ENCODE results near the gene PNPLA1.

PNPLA1 gene

GRCh38 chr6:36229223-36229622, 40.6 kb upstream of the PNPLA1 start:
- Histone ChIP-seq H3K27ac (no peak overlapping the region), H3K36me3 (ENCODE audit: insufficient read depth) (no peaks in the 10 kb centered on the region), H2AFZ (ENCODE audit: low read depth) (no peak overlapping the region), H3K4me3 (IDR thresholded peaks at IDR 0.05; ENCODE audit: insufficient read depth, low read depth, low read length) (no peak overlapping the region), H3K9ac (no peak overlapping the region), H3K27me3 (ENCODE audit: insufficient read depth, low read depth) (no peaks in the 10 kb centered on the region), H3K79me2 (ENCODE audit: insufficient read depth, low read depth) (no peaks in the 10 kb centered on the region), H4K20me1 (ENCODE audit: insufficient read depth) (no peaks in the 10 kb centered on the region), H3K4me2 (no peak overlapping the region), H3K4me1 (ENCODE audit: low read depth, poor library complexity, severe bottlenecking) (peaks cover 6% of the 10 kb centered on the region)
- no peak for TF ChIP-seq CTCF (conservative IDR thresholded peaks at IDR 0.05; ENCODE audit: low read depth, low read length)

GRCh38 chr6:36230371-36230770, 39.5 kb upstream of the PNPLA1 start:
- no peaks in the 10 kb centered on the region for H3K27me3 ChIP-seq (ENCODE audit: insufficient read depth, low read depth)
- peaks cover 6% of the 10 kb centered on the region for H3K4me1 ChIP-seq (ENCODE audit: low read depth, poor library complexity, severe bottlenecking)
- H3K36me3 ChIP-seq (ENCODE audit: insufficient read depth): no peaks in the 10 kb centered on the region
- H4K20me1 ChIP-seq (ENCODE audit: insufficient read depth): no peaks in the 10 kb centered on the region
- no peak overlapping the region for H3K4me2 ChIP-seq
- no peak overlapping the region for H3K9ac ChIP-seq
- H3K27ac ChIP-seq: no peak overlapping the region
- no peak overlapping the region for H3K4me3 ChIP-seq (IDR thresholded peaks at IDR 0.05; ENCODE audit: insufficient read depth, low read depth, low read length)
- H3K79me2 ChIP-seq (ENCODE audit: insufficient read depth, low read depth): no peaks in the 10 kb centered on the region
- H2AFZ ChIP-seq (ENCODE audit: low read depth): no peak overlapping the region
- TF ChIP-seq CTCF (conservative IDR thresholded peaks at IDR 0.05; ENCODE audit: low read depth, low read length): no peak

DNA sequence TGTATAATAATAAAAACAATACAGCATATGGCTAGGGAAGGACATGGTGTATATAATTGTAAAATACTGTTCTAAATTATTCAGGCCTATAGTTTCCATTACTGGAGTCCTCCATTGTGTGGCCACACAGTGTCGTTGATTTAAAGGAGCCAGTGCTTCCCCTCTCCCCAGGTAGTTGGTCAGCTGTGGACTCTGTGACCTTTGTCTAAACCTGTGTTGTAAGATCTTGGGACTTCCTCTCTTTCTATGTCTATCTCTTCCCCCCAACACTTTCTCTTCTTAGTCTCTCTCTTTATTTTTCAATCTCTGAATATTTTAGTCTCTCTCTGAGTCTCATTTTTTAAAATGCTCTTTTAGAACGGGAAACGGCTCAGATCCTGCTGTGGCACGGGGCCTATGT, 37.7 kb upstream of the PNPLA1 start:
- H3K27ac ChIP-seq: no peak overlapping the region
- H2AFZ ChIP-seq (ENCODE audit: low read depth): no peak overlapping the region
- H3K9ac ChIP-seq: no peak overlapping the region
- H3K4me1 ChIP-seq (ENCODE audit: low read depth, poor library complexity, severe bottlenecking): peaks cover 6% of the 10 kb centered on the region
- no peaks in the 10 kb centered on the region for H3K36me3 ChIP-seq (ENCODE audit: insufficient read depth)
- no peaks in the 10 kb centered on the region for H3K27me3 ChIP-seq (ENCODE audit: insufficient read depth, low read depth)
- no peak overlapping the region for H3K4me2 ChIP-seq
- no peaks in the 10 kb centered on the region for H4K20me1 ChIP-seq (ENCODE audit: insufficient read depth)
- no peak for TF ChIP-seq CTCF (conservative IDR thresholded peaks at IDR 0.05; ENCODE audit: low read depth, low read length)
- no peak overlapping the region for H3K4me3 ChIP-seq (IDR thresholded peaks at IDR 0.05; ENCODE audit: insufficient read depth, low read depth, low read length)
- no peaks in the 10 kb centered on the region for H3K79me2 ChIP-seq (ENCODE audit: insufficient read depth, low read depth)

- Histone ChIP-seq H3K79me2 (ENCODE audit: insufficient read depth, low read depth) (no peaks in the 10 kb centered on the region), H4K20me1 (ENCODE audit: insufficient read depth) (no peaks in the 10 kb centered on the region), H3K4me2 (no peak overlapping the region), H3K36me3 (ENCODE audit: insufficient read depth) (no peaks in the 10 kb centered on the region), H3K27me3 (ENCODE audit: insufficient read depth, low read depth) (no peaks in the 10 kb centered on the region), H3K27ac (no peak overlapping the region), H3K4me3 (IDR thresholded peaks at IDR 0.05; ENCODE audit: insufficient read depth, low read depth, low read length) (no peak overlapping the region), H2AFZ (ENCODE audit: low read depth) (no peak overlapping the region), H3K9ac (no peak overlapping the region), H3K4me1 (ENCODE audit: low read depth, poor library complexity, severe bottlenecking) (no peaks in the 10 kb centered on the region)
- no peak for TF ChIP-seq CTCF (conservative IDR thresholded peaks at IDR 0.05; ENCODE audit: low read depth, low read length)
Measured at GRCh38 chr6:36235309-36235708, 34.6 kb upstream of the PNPLA1 start.

- Histone ChIP-seq H3K4me3 (IDR thresholded peaks at IDR 0.05; ENCODE audit: insufficient read depth, low read depth, low read length) (no peak overlapping the region), H4K20me1 (ENCODE audit: insufficient read depth) (no peaks in the 10 kb centered on the region), H3K27ac (no peak overlapping the region), H3K9ac (no peak overlapping the region), H2AFZ (ENCODE audit: low read depth) (no peak overlapping the region), H3K79me2 (ENCODE audit: insufficient read depth, low read depth) (no peaks in the 10 kb centered on the region), H3K36me3 (ENCODE audit: insufficient read depth) (no peaks in the 10 kb centered on the region), H3K4me2 (no peak overlapping the region), H3K4me1 (ENCODE audit: low read depth, poor library complexity, severe bottlenecking) (no peaks in the 10 kb centered on the region), H3K27me3 (ENCODE audit: insufficient read depth, low read depth) (no peaks in the 10 kb centered on the region)
- TF ChIP-seq CTCF (conservative IDR thresholded peaks at IDR 0.05; ENCODE audit: low read depth, low read length): no peak
Measured at GRCh38 chr6:36235862-36236261, 34.0 kb upstream of the PNPLA1 start.
